Measurements from ENCODE around the gene CCDC30. TPM values are rescaled to one million over a fixed set of nuclear protein-coding genes. Genes with fewer than 3 reads are reported as not detected.
A peak's percentile ranks its signal among the peaks of the same experiment; 100 is the strongest.

The CCDC30 gene
- total and polyA plus RNA-seq, 9 of the 15 experiments (the other 6 are each of a cell fraction or from before 2014, with no cell fraction given): 0.05 to 0.91 (median 0.24) TPM

- TF ChIP-seq ZNF76 (CRISPR knock-in tag; IDR thresholded peaks at IDR 0.05; ENCODE audit: borderline replicate concordance): peak; percentile 84; the same call in 1 of the 2 replicates
- TF ChIP-seq, protein P1, sequence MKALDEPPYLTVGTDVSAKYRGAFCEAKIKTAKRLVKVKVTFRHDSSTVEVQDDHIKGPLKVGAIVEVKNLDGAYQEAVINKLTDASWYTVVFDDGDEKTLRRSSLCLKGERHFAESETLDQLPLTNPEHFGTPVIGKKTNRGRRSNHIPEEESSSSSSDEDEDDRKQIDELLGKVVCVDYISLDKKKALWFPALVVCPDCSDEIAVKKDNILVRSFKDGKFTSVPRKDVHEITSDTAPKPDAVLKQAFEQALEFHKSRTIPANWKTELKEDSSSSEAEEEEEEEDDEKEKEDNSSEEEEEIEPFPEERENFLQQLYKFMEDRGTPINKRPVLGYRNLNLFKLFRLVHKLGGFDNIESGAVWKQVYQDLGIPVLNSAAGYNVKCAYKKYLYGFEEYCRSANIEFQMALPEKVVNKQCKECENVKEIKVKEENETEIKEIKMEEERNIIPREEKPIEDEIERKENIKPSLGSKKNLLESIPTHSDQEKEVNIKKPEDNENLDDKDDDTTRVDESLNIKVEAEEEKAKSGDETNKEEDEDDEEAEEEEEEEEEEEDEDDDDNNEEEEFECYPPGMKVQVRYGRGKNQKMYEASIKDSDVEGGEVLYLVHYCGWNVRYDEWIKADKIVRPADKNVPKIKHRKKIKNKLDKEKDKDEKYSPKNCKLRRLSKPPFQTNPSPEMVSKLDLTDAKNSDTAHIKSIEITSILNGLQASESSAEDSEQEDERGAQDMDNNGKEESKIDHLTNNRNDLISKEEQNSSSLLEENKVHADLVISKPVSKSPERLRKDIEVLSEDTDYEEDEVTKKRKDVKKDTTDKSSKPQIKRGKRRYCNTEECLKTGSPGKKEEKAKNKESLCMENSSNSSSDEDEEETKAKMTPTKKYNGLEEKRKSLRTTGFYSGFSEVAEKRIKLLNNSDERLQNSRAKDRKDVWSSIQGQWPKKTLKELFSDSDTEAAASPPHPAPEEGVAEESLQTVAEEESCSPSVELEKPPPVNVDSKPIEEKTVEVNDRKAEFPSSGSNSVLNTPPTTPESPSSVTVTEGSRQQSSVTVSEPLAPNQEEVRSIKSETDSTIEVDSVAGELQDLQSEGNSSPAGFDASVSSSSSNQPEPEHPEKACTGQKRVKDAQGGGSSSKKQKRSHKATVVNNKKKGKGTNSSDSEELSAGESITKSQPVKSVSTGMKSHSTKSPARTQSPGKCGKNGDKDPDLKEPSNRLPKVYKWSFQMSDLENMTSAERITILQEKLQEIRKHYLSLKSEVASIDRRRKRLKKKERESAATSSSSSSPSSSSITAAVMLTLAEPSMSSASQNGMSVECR (CRISPR knock-in tag; IDR thresholded peaks at IDR 0.05): peak; percentile 98
- peak; percentile 29 for TF ChIP-seq NEUROD1 (IDR thresholded peaks at IDR 0.05; ENCODE audit: borderline replicate concordance, low read depth, low read length, partially characterized antibody)
- 0 out of 2 replicates have a peak, but pooled peaks have one; percentile 4 for TF ChIP-seq HCFC1 (IDR thresholded peaks at IDR 0.05; ENCODE audit: low read depth, low read length)
- TF ChIP-seq ZNF740 (CRISPR knock-in tag; IDR thresholded peaks at IDR 0.05): peak; percentile 73
- TF ChIP-seq ZNF740 (tag; IDR thresholded peaks at IDR 0.05): peak in 1 of 2 experiments; percentile 83; a peak in 2 of 4 replicates
- TF ChIP-seq BRF2 (IDR thresholded peaks at IDR 0.05; ENCODE audit: borderline replicate concordance, insufficient read depth, insufficient read length): no peak
- TF ChIP-seq, protein P2, sequence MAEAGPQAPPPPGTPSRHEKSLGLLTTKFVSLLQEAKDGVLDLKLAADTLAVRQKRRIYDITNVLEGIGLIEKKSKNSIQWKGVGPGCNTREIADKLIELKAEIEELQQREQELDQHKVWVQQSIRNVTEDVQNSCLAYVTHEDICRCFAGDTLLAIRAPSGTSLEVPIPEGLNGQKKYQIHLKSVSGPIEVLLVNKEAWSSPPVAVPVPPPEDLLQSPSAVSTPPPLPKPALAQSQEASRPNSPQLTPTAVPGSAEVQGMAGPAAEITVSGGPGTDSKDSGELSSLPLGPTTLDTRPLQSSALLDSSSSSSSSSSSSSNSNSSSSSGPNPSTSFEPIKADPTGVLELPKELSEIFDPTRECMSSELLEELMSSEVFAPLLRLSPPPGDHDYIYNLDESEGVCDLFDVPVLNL (CRISPR knock-in tag; IDR thresholded peaks at IDR 0.05; ENCODE audit: low read depth): 0 out of 2 replicates have a peak, but pooled peaks have one; percentile 12
- TF ChIP-seq, protein P3, sequence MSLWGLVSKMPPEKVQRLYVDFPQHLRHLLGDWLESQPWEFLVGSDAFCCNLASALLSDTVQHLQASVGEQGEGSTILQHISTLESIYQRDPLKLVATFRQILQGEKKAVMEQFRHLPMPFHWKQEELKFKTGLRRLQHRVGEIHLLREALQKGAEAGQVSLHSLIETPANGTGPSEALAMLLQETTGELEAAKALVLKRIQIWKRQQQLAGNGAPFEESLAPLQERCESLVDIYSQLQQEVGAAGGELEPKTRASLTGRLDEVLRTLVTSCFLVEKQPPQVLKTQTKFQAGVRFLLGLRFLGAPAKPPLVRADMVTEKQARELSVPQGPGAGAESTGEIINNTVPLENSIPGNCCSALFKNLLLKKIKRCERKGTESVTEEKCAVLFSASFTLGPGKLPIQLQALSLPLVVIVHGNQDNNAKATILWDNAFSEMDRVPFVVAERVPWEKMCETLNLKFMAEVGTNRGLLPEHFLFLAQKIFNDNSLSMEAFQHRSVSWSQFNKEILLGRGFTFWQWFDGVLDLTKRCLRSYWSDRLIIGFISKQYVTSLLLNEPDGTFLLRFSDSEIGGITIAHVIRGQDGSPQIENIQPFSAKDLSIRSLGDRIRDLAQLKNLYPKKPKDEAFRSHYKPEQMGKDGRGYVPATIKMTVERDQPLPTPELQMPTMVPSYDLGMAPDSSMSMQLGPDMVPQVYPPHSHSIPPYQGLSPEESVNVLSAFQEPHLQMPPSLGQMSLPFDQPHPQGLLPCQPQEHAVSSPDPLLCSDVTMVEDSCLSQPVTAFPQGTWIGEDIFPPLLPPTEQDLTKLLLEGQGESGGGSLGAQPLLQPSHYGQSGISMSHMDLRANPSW (CRISPR knock-in tag; IDR thresholded peaks at IDR 0.05): peak; percentile 68; the same call in 1 of the 2 replicates
- TF ChIP-seq LCOR (CRISPR knock-in tag; IDR thresholded peaks at IDR 0.05): no peak
- peak; percentile 93 for TF ChIP-seq HMGN3 (IDR thresholded peaks at IDR 0.05; ENCODE audit: borderline replicate concordance, extremely low read depth, insufficient read length, low read depth, low read length)
- TF ChIP-seq TCF7L2 (IDR thresholded peaks at IDR 0.05; ENCODE audit: low read depth, low read length): no peak
- TF ChIP-seq MEF2D (tag; conservative IDR thresholded peaks at IDR 0.05; ENCODE audit: low read depth): no peak
- TF ChIP-seq XRCC3 (IDR thresholded peaks at IDR 0.05): no peak
Measured at GRCh38 chr1:42682739-42683531, 219.8 kb downstream of the CCDC30 start (continued).
